OCI-LY1 (cell line): ENCODE measurements around the gene MFN1.

ENCODE experiments used
- CTCF ChIP-seq: fragments of 200-600 bp; sonication (generic), shearing (Covaris generic); IDR thresholded peaks from 2 replicates; pipeline ENCODE4 v1.5.1; 2017; ENCODE audit warnings: mild to moderate bottlenecking, antibody characterized with exemption, low read length, moderate library complexity, mixed read lengths
- EZH2 ChIP-seq: fragments of 200-600 bp; sonication (generic), shearing (Covaris generic); IDR thresholded peaks from 2 replicates; pipeline ENCODE4 v1.8.0; 2017; ENCODE audit warnings: borderline replicate concordance, mixed run types, mild to moderate bottlenecking, antibody characterized with exemption, low read length, moderate library complexity, mixed read lengths

GRCh38 chr3:179438841-179439240 is 91.3 kb downstream of the MFN1 start:
- no peak for TF ChIP-seq CTCF
- TF ChIP-seq EZH2: no peak
